Kidney (tissue), 14 donors: ENCODE results near the gene ITPK1. TPM values are rescaled to one million over a fixed set of nuclear protein-coding genes. Genes with fewer than 3 reads are reported as not detected.
A peak's percentile ranks its signal among the peaks of the same experiment; 100 is the strongest.

ENCODE experiments used
- DNase-seq, 5 donors: peaks; one replicate each; pipeline ENCODE4 v3.0.0-alpha.2; 2013 to 2020
- FAIRE-seq: peaks from 2 replicates; lab custom pipeline; 2012; peaks lifted over from hg19 to GRCh38; lab: Jason Lieb, UNC
- H3K27ac ChIP-seq, 2 donors: one replicate each; pipeline ENCODE4 v1.7.0; 2013; ENCODE audit warnings: low read depth in 2 of 2, low read length in 2 of 2, inconsistent platforms in 1 of 2
- H3K27me3 ChIP-seq: one replicate; pipeline ENCODE4 v1.7.1; 2013; ENCODE audit warnings: low read length, inconsistent platforms; ENCODE audit not compliant: control insufficient read depth, insufficient read depth
- H3K36me3 ChIP-seq, 3 donors: one replicate each; pipeline versions ENCODE4 v1.7.0 to v1.7.1; 2013; ENCODE audit warnings: low read length in 3 of 3, control low read depth in 1 of 3, inconsistent platforms in 1 of 3; ENCODE audit not compliant: insufficient read depth in 3 of 3, control insufficient read depth in 2 of 3
- H3K4me1 ChIP-seq, 3 donors: one replicate each; pipeline versions ENCODE4 v1.7.0 to v1.7.1; 2013; ENCODE audit warnings: low read length in 3 of 3, inconsistent platforms in 1 of 3, low read depth in 1 of 3; ENCODE audit not compliant: control insufficient read depth in 2 of 3, insufficient read depth in 2 of 3
- H3K4me3 ChIP-seq, 3 donors: one replicate each; pipeline versions ENCODE4 v1.7.0 to v1.8.1; 2013; ENCODE audit warnings: low read length in 3 of 3, control low read depth in 1 of 3, inconsistent platforms in 1 of 3
- H3K9ac ChIP-seq, 3 donors: one replicate each; pipeline versions ENCODE4 v1.7.0 to v1.7.1; 2013; ENCODE audit warnings: low read length in 3 of 3, control low read depth in 1 of 3, inconsistent platforms in 1 of 3
- H3K9me3 ChIP-seq, 3 donors: one replicate each; pipeline versions ENCODE4 v1.7.0 to v1.7.1; 2013; ENCODE audit warnings: low read length in 3 of 3, control low read depth in 1 of 3, inconsistent platforms in 1 of 3; ENCODE audit not compliant: control insufficient read depth in 2 of 3, insufficient read depth in 1 of 3
- CTCF ChIP-seq: IDR thresholded peaks from 3 replicates; pipeline ENCODE4 v1.5.1; 2012; ENCODE audit warnings: mild to moderate bottlenecking, moderate library complexity, borderline replicate concordance; ENCODE audit not compliant: insufficient read depth; ENCODE audit errors: extremely low read depth
- intact Hi-C: fragments of 100-400 bp; cut with DNase I; formaldehyde crosslinking; loops from one replicate; pipeline ENCODE4 v1.11.1; 2022
- polyA plus RNA-seq: library from polyadenylated mRNA; stranded (reverse); fragments of 350-450 nt; fragmentation: Illumina TruSeq; extraction: RNeasy Lipid Tissue Mini Kit (QIAGEN cat#74804); gene quantifications from one replicate; pipeline ENCODE4 v1.2.3, GENCODE V29; 2014; ENCODE audit warnings: low read depth, low replicate concordance; ENCODE audit not compliant: insufficient read depth
- total RNA-seq: library from RNA; stranded (reverse); fragmentation: NEBNext Ultra II Directional; extraction: Animal tissue kit (Norgen Biotek cat#: 25700); gene quantifications from one replicate; pipeline ENCODE4 v1.2.1, GENCODE V29; 2021
- donor health status: control.
- donor health status: control.
- donor health status: control.
- donor health status: control.
- donor health status: control.
- donor health status: DM: yes; HTN: yes; CAD: no.
- donor health status: Normal renal cell carcinoma (clear cell type).

Gene ITPK1
- total and polyA plus RNA-seq, 2 donors from 2014 or later, result 43.6 to 92.0 TPM

- no peak for DNase-seq
- Histone ChIP-seq H3K27ac (no peak overlapping the region), H3K4me1 (peaks cover 0 to 13% (median 0%) of the 10 kb centered on the region in 3 donors), H3K36me3 (no peaks in the 10 kb centered on the region), H3K9ac (peak overlapping the region in 1 of 3 donors; percentile 26), H3K4me3 (no peak overlapping the region), H3K27me3 (no peaks in the 10 kb centered on the region), H3K9me3 (no peaks in the 10 kb centered on the region)
- no peak for TF ChIP-seq CTCF
- no peak for FAIRE-seq
- intact Hi-C loops, result no loop called here
Observed at GRCh38 chr14:93100570-93100969, 15.2 kb downstream of the ITPK1 start.

- H3K4me1 ChIP-seq, result peaks cover 0 to 14% (median 0%) of the 10 kb centered on the region in 3 donors
- FAIRE-seq, result no peak
- H3K27ac ChIP-seq, result no peak overlapping the region
- no peak overlapping the region for H3K4me3 ChIP-seq
- no peak for DNase-seq
- H3K36me3 ChIP-seq, result no peaks in the 10 kb centered on the region
- no peaks in the 10 kb centered on the region for H3K9me3 ChIP-seq
- H3K9ac ChIP-seq, result peak overlapping the region in 1 of 3 donors; percentile 26
- no peak for TF ChIP-seq CTCF
- no peaks in the 10 kb centered on the region for H3K27me3 ChIP-seq
- intact Hi-C loops, result no loop called here
Observed at GRCh38 chr14:93100100-93100499, 15.6 kb downstream of the ITPK1 start.

- Histone ChIP-seq H3K9ac (no peak overlapping the region), H3K4me1 (peaks cover 0 to 14% (median 0%) of the 10 kb centered on the region in 3 donors), H3K27me3 (no peaks in the 10 kb centered on the region), H3K36me3 (no peaks in the 10 kb centered on the region), H3K27ac (no peak overlapping the region), H3K4me3 (no peak overlapping the region), H3K9me3 (no peaks in the 10 kb centered on the region)
- TF ChIP-seq CTCF, result no peak
- intact Hi-C loops, result no loop called here
- DNase-seq (peak in 1 of 5 donors; percentile 69), FAIRE-seq (no peak)
Observed at GRCh38 chr14:93099643-93100042, 16.1 kb downstream of the ITPK1 start.

DNA sequence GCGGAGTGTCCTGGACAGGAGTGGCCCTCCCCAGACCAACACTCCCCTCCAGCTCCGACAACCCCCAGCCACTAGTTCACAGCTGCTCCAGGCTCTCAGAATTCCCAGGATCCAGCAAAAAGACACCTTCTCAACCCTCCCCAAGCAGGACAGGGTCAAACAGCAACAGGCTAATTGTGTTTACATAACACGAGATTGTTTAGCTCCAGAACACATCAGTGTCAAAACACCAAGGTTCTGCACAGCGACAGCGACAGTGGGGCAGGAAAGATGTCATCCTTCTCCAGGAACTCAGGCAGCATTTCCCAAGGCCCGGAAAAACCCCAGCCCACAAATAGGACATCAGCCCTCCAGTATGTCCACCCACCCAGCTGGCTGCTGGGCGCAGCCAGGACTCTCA, 16.5 kb downstream of the ITPK1 start:
- H3K9ac ChIP-seq, result no peak overlapping the region
- H3K36me3 ChIP-seq, result no peaks in the 10 kb centered on the region
- intact Hi-C loops, result no loop called here
- peaks cover 0 to 14% (median 0%) of the 10 kb centered on the region in 3 donors for H3K4me1 ChIP-seq
- no peak overlapping the region for H3K4me3 ChIP-seq
- FAIRE-seq, result no peak
- no peaks in the 10 kb centered on the region for H3K27me3 ChIP-seq
- H3K27ac ChIP-seq, result no peak overlapping the region
- TF ChIP-seq CTCF, result no peak
- peak in 1 of 5 donors; percentile 4 for DNase-seq
- H3K9me3 ChIP-seq, result no peaks in the 10 kb centered on the region
